Measurements from ENCODE around the gene ALG9. TPM values are rescaled to one million over a fixed set of nuclear protein-coding genes. Genes with fewer than 3 reads are reported as not detected.

Gene ALG9
- total RNA-seq, 1 experiment from 2014 or later: 23.7 TPM

- H3K9ac ChIP-seq (ENCODE audit: low read length): no peak overlapping the region
- intact Hi-C loops (cut with micrococcal nuclease): no loop called here
- ChIA-PET RAD21 (ENCODE audit: low non-redundant PET in 1 of 2, low total read pairs in 2 of 2, uncharacterized antibody in 2 of 2, unreplicated experiment in 2 of 2) (no interaction called here), POLR2A (no interaction called here), CTCF (interaction anchor here (1.0 kb wide), 1 partner anchor 18 kb away, joined by 3 read pairs; no protein-coding TSS in a partner anchor)
- no peak overlapping the region for H2AFZ ChIP-seq (ENCODE audit: low read depth, low read length, poor library complexity, severe bottlenecking)
- H4K20me1 ChIP-seq (ENCODE audit: insufficient read depth): no peaks in the 10 kb centered on the region
- H3K27me3 ChIP-seq (ENCODE audit: insufficient read depth, low read length): no peaks in the 10 kb centered on the region
- TF ChIP-seq RAD21 (IDR thresholded peaks at IDR 0.05; ENCODE audit: low read depth) (no peak), ELF1 (IDR thresholded peaks at IDR 0.05; ENCODE audit: borderline replicate concordance, low read depth) (no peak), JUND (IDR thresholded peaks at IDR 0.05) (no peak), SRF (IDR thresholded peaks at IDR 0.05; ENCODE audit: low read depth) (no peak), YY1 (IDR thresholded peaks at IDR 0.05; ENCODE audit: extremely low read depth, insufficient replicate concordance, low read depth, low read length) (no peak), SIN3A (IDR thresholded peaks at IDR 0.05; ENCODE audit: low read depth) (no peak), SP1 (IDR thresholded peaks at IDR 0.05; ENCODE audit: low read depth) (no peak), CBX3 (IDR thresholded peaks at IDR 0.05; ENCODE audit: low read depth) (no peak), TCF7L2 (IDR thresholded peaks at IDR 0.05; ENCODE audit: borderline replicate concordance, extremely low read depth, insufficient read depth, insufficient read length) (no peak), POLR2AphosphoS5 (IDR thresholded peaks at IDR 0.05; ENCODE audit: low read depth, low read length) (no peak), POLR2A (IDR thresholded peaks at IDR 0.05; ENCODE audit: borderline replicate concordance, extremely low read depth, insufficient read depth, insufficient read length) (no peak)
- TF ChIP-seq, protein P1, sequence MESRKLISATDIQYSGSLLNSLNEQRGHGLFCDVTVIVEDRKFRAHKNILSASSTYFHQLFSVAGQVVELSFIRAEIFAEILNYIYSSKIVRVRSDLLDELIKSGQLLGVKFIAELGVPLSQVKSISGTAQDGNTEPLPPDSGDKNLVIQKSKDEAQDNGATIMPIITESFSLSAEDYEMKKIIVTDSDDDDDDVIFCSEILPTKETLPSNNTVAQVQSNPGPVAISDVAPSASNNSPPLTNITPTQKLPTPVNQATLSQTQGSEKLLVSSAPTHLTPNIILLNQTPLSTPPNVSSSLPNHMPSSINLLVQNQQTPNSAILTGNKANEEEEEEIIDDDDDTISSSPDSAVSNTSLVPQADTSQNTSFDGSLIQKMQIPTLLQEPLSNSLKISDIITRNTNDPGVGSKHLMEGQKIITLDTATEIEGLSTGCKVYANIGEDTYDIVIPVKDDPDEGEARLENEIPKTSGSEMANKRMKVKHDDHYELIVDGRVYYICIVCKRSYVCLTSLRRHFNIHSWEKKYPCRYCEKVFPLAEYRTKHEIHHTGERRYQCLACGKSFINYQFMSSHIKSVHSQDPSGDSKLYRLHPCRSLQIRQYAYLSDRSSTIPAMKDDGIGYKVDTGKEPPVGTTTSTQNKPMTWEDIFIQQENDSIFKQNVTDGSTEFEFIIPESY (IDR thresholded peaks at IDR 0.05; ENCODE audit: extremely low read depth, insufficient replicate concordance, low read length): no peak
- TF ChIP-seq, protein P2, sequence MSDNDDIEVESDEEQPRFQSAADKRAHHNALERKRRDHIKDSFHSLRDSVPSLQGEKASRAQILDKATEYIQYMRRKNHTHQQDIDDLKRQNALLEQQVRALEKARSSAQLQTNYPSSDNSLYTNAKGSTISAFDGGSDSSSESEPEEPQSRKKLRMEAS (IDR thresholded peaks at IDR 0.05): no peak
- no peak overlapping the region for H3K4me2 ChIP-seq (ENCODE audit: low read length)
- no peak overlapping the region for H3K4me3 ChIP-seq (replicated peaks in 1 of 2; ENCODE audit: low read depth in 1 of 2, low read length in 2 of 2)
- H3K36me3 ChIP-seq (ENCODE audit: control insufficient read depth in 1 of 2, insufficient read depth in 2 of 2, low read length in 2 of 2): no peaks in the 10 kb centered on the region
- no peaks in the 10 kb centered on the region for H3K4me1 ChIP-seq (ENCODE audit: control insufficient read depth in 1 of 2, insufficient read depth in 2 of 2, low read length in 2 of 2)
- DNase-seq (ENCODE audit: low read depth, low spot score): no peak
- no TSS peak for BruUV-seq (replicated peaks)
- H3K9me3 ChIP-seq (ENCODE audit: control insufficient read depth in 1 of 2, insufficient read depth in 1 of 2, low read depth in 1 of 2, low read length in 2 of 2): no peaks in the 10 kb centered on the region
- H3K27ac ChIP-seq (ENCODE audit: low read depth, low read length): no peak overlapping the region
- no peaks in the 10 kb centered on the region for H3K9me2 ChIP-seq (ENCODE audit: insufficient read depth)
- no peaks in the 10 kb centered on the region for H3K79me2 ChIP-seq (ENCODE audit: insufficient read depth, low read length)
- no peak for ATAC-seq
Observed at GRCh38 chr11:111823629-111824028, 47.8 kb downstream of the ALG9 start.

Data from HCT116 (cell line).